H1 (cell line): ENCODE results near the gene DPM3. TPM values are rescaled to one million over a fixed set of nuclear protein-coding genes. Genes with fewer than 3 reads are reported as not detected.
A peak's percentile ranks its signal among the peaks of the same experiment; 100 is the strongest.

Experiments used
- CTCF ChIA-PET: fragments of 300-600 bp; sonication (Branson Sonifier 250); formaldehyde crosslinking; loops from one replicate; lab custom pipeline; 2021; ENCODE audit not compliant: partially characterized antibody; lab: Charles Lee
- POLR2A ChIA-PET: fragments of 300-600 bp; sonication (Branson Sonifier 250); formaldehyde crosslinking; loops from one replicate; lab custom pipeline; 2021; ENCODE audit warnings: inconsistent platforms; ENCODE audit not compliant: partially characterized antibody; lab: Charles Lee
- DNase-seq, 2 experiments: peaks; one replicate each; pipeline versions ENCODE4 v3.0.0 to v3.0.0-alpha.2; 2010 to 2022; ENCODE audit warnings: low spot score in 2 of 2, low read depth in 1 of 2, mixed read lengths in 1 of 2
- FAIRE-seq: peaks from 2 replicates; lab custom pipeline; 2011; peaks lifted over from hg19 to GRCh38; lab: Jason Lieb, UNC
- H2AFZ ChIP-seq: 2 replicates; pipeline ENCODE4 v1.8.1; 2012; ENCODE audit warnings: low read length, inconsistent platforms
- H2AK5ac ChIP-seq: 2 replicates; pipeline ENCODE4 v1.6.1; 2013; ENCODE audit warnings: low read depth, low read length
- H2BK120ac ChIP-seq: replicated peaks from 2 replicates; pipeline ENCODE3; 2013; ENCODE audit warnings: low read depth, low read length, inconsistent platforms
- H2BK12ac ChIP-seq: 2 replicates; pipeline ENCODE4 v1.6.1; 2013; ENCODE audit warnings: low read depth, low read length
- H2BK15ac ChIP-seq: 2 replicates; pipeline ENCODE4 v1.6.1; 2013; ENCODE audit warnings: low read length
- H2BK20ac ChIP-seq: 2 replicates; pipeline ENCODE4 v1.6.1; 2013; ENCODE audit warnings: low read length
- H2BK5ac ChIP-seq: 2 replicates; pipeline ENCODE4 v1.6.1; 2013; ENCODE audit warnings: low read depth, low read length
- H3K14ac ChIP-seq: 2 replicates; pipeline ENCODE4 v1.6.1; 2013; ENCODE audit warnings: inconsistent platforms; ENCODE audit not compliant: insufficient read length
- H3K18ac ChIP-seq: 2 replicates; pipeline ENCODE4 v1.6.1; 2013; ENCODE audit warnings: low read length; ENCODE audit errors: extremely low read depth
- H3K23ac ChIP-seq: 2 replicates; pipeline ENCODE4 v1.6.1; 2013; ENCODE audit warnings: inconsistent platforms; ENCODE audit not compliant: insufficient read length
- H3K23me2 ChIP-seq: 2 replicates; pipeline ENCODE4 v1.6.1; 2013; ENCODE audit warnings: low read depth, low read length
- H3K27ac ChIP-seq: 2 replicates; pipeline ENCODE4 v1.6.1; 2011; ENCODE audit warnings: low read depth, low read length, inconsistent platforms
- H3K27me3 ChIP-seq, 4 experiments: replicated peaks in 1 of 4; 1 replicate in 1 of 4; 2 replicates in 3 of 4; pipeline versions ENCODE4 v1.6.1 to v1.8.1; 2011 to 2013; ENCODE audit warnings: low read length in 3 of 4, mild to moderate bottlenecking in 3 of 4, inconsistent platforms in 2 of 4, mixed read lengths in 2 of 4, moderate library complexity in 1 of 4; ENCODE audit not compliant: control insufficient read depth in 3 of 4, insufficient read depth in 3 of 4; ENCODE audit errors: extremely low read depth in 1 of 4
- H3K36me3 ChIP-seq, 4 experiments: 2 replicates each; pipeline versions ENCODE4 v1.6.1 to v1.8.1; 2011 to 2013; ENCODE audit warnings: mild to moderate bottlenecking in 4 of 4, low read length in 3 of 4, moderate library complexity in 2 of 4, control low read depth in 1 of 4, inconsistent platforms in 1 of 4; ENCODE audit not compliant: insufficient read depth in 4 of 4, control insufficient read depth in 2 of 4
- H3K4ac ChIP-seq: replicated peaks from 2 replicates; pipeline ENCODE3; 2013; ENCODE audit warnings: low read length, low read depth, mixed read lengths, inconsistent platforms; ENCODE audit not compliant: insufficient read length
- H3K4me1 ChIP-seq, 4 experiments: replicated peaks in 1 of 4; 1 replicate in 1 of 4; 2 replicates in 3 of 4; pipeline versions ENCODE4 v1.6.1 to v1.8.1; 2011 to 2013; ENCODE audit warnings: low read length in 3 of 4, inconsistent platforms in 2 of 4, mixed read lengths in 1 of 4; ENCODE audit not compliant: insufficient read depth in 4 of 4, control insufficient read depth in 3 of 4
- H3K4me2 ChIP-seq, 2 experiments: 2 replicates each; pipeline versions ENCODE4 v1.6.1 to v1.8.1; 2011 to 2013; ENCODE audit warnings: low read depth in 2 of 2, low read length in 2 of 2, control low read depth in 1 of 2, inconsistent platforms in 1 of 2, mild to moderate bottlenecking in 1 of 2; ENCODE audit not compliant: insufficient read depth in 1 of 2
- H3K4me3 ChIP-seq, 4 experiments: fragments of 200-600, 300-600 bp in 1 of 4; sonication (generic), shearing (Covaris generic), sonication (Bioruptor Twin) in 1 of 4; 2 replicates each; pipeline versions ENCODE4 v1.5.1 to v1.8.1; 2011 to 2016; ENCODE audit warnings: low read length in 4 of 4, low read depth in 3 of 4, control low read depth in 2 of 4, inconsistent platforms in 2 of 4, mild to moderate bottlenecking in 2 of 4, mixed read lengths in 1 of 4, moderate library complexity in 1 of 4; ENCODE audit not compliant: insufficient read depth in 2 of 4; ENCODE audit errors: extremely low read depth in 1 of 4
- H3K56ac ChIP-seq: replicated peaks from 2 replicates; pipeline ENCODE3; 2013; ENCODE audit warnings: low read depth, mild to moderate bottlenecking, mixed read lengths, low read length, inconsistent platforms; ENCODE audit not compliant: insufficient read length
- H3K79me1 ChIP-seq: 2 replicates; pipeline ENCODE4 v1.6.1; 2013; ENCODE audit warnings: low read depth, low read length, control low read depth
- H3K79me2 ChIP-seq, 2 experiments: 2 replicates each; pipeline versions ENCODE4 v1.6.1 to v1.8.1; 2012 to 2013; ENCODE audit warnings: low read length in 2 of 2, mild to moderate bottlenecking in 2 of 2, inconsistent platforms in 1 of 2; ENCODE audit not compliant: insufficient read depth in 2 of 2, control insufficient read depth in 1 of 2
- H3K9ac ChIP-seq, 4 experiments: replicated peaks in 1 of 4; 1 replicate in 1 of 4; 2 replicates in 3 of 4; pipeline versions ENCODE4 v1.6.1 to v1.8.1; 2011 to 2013; ENCODE audit warnings: low read depth in 3 of 4, low read length in 3 of 4, control low read depth in 2 of 4, mild to moderate bottlenecking in 2 of 4, moderate library complexity in 2 of 4, inconsistent platforms in 1 of 4; ENCODE audit errors: extremely low read depth in 1 of 4
- H3K9me3 ChIP-seq, 2 experiments: 2 replicates each; pipeline versions ENCODE4 v1.6.1 to v1.8.1; 2012 to 2013; ENCODE audit warnings: mild to moderate bottlenecking in 2 of 2, moderate library complexity in 2 of 2, control low read depth in 1 of 2, inconsistent platforms in 1 of 2, low read depth in 1 of 2, low read length in 1 of 2, mixed read lengths in 1 of 2; ENCODE audit not compliant: insufficient read depth in 2 of 2
- H4K20me1 ChIP-seq, 2 experiments: replicated peaks in 1 of 2; 2 replicates each; pipeline versions ENCODE3 to v1.8.1; 2011 to 2013; ENCODE audit warnings: inconsistent platforms in 2 of 2, low read length in 2 of 2, mild to moderate bottlenecking in 1 of 2; ENCODE audit not compliant: insufficient read depth in 2 of 2, control insufficient read depth in 1 of 2
- H4K5ac ChIP-seq: 2 replicates; pipeline ENCODE4 v1.6.1; 2013; ENCODE audit warnings: low read length, low read depth, mixed read lengths, inconsistent platforms; ENCODE audit not compliant: insufficient read length
- H4K8ac ChIP-seq: 2 replicates; pipeline ENCODE4 v1.8.0; 2013; ENCODE audit warnings: mild to moderate bottlenecking, moderate library complexity, low read length, inconsistent platforms; ENCODE audit not compliant: insufficient read depth; ENCODE audit errors: extremely low read depth
- H4K91ac ChIP-seq: replicated peaks from 2 replicates; pipeline ENCODE3; 2013; ENCODE audit warnings: low read length, mixed read lengths, inconsistent platforms; ENCODE audit not compliant: insufficient read length
- BCL11A ChIP-seq, 2 experiments: IDR thresholded peaks; one replicate each; pipeline ENCODE4 v1.6.1; 2011; ENCODE audit warnings: low read depth in 2 of 2, low read length in 2 of 2, mild to moderate bottlenecking in 2 of 2
- CBX5 ChIP-seq: fragments of 300-800, 300-1000 bp; sonication (generic); IDR thresholded peaks from 2 replicates; pipeline ENCODE4 v1.7.1; 2016; ENCODE audit warnings: antibody characterized with exemption, low read length, low read depth
- CBX8 ChIP-seq: fragments of 300-800, 300-1000 bp; sonication (generic); IDR thresholded peaks from 2 replicates; pipeline ENCODE4 v1.7.1; 2016; ENCODE audit warnings: low read depth, low read length, borderline replicate concordance
- CEBPB ChIP-seq: IDR thresholded peaks from 2 replicates; pipeline ENCODE4 v1.6.1; 2012; ENCODE audit warnings: low read depth, low read length
- FOSL1 ChIP-seq: IDR thresholded peaks from 2 replicates; pipeline ENCODE4 v1.6.1; 2011; ENCODE audit warnings: mild to moderate bottlenecking, low read depth, low read length, moderate library complexity; ENCODE audit not compliant: insufficient read depth
- KDM1A ChIP-seq: fragments of 200-600, 300-600 bp; sonication (generic); IDR thresholded peaks from 2 replicates; pipeline ENCODE4 v1.7.1; 2016; ENCODE audit warnings: mild to moderate bottlenecking, low read length, borderline replicate concordance
- NANOG ChIP-seq: IDR thresholded peaks from 2 replicates; pipeline ENCODE4 v1.6.1; 2011; ENCODE audit warnings: low read length, low read depth, mild to moderate bottlenecking, inconsistent platforms; ENCODE audit not compliant: insufficient read depth, poor library complexity, severe bottlenecking
- SAP30 ChIP-seq: fragments of 300-600 bp; sonication (generic); IDR thresholded peaks from 2 replicates; pipeline ENCODE4 v1.7.1; 2012; ENCODE audit warnings: low read length, moderate library complexity, mild to moderate bottlenecking, inconsistent platforms; ENCODE audit not compliant: insufficient read depth, insufficient replicate concordance
- SIN3A ChIP-seq, 2 experiments: IDR thresholded peaks in 1 of 2; conservative IDR thresholded peaks in 1 of 2; 2 replicates each; pipeline ENCODE4 v1.6.1; 2011 to 2012; ENCODE audit warnings: low read length in 2 of 2, improper control_type of control experiment in 1 of 2, low read depth in 1 of 2, mild to moderate bottlenecking in 1 of 2
- SP1 ChIP-seq: IDR thresholded peaks from 2 replicates; pipeline ENCODE4 v1.6.1; 2011; ENCODE audit warnings: low read depth, low read length
- USF2 ChIP-seq: IDR thresholded peaks from 2 replicates; pipeline ENCODE4 v1.6.1; 2011; ENCODE audit warnings: low read length, improper control_type of control experiment
- WGBS, 2 experiments: shearing (Covaris generic) in 1 of 2; methylation state at CpG; one replicate each; pipeline versions ENCODE4 v1.1.6 to v1.1.7; 2013 to 2015; ENCODE audit warnings: low lambda C conversion rate in 2 of 2, mixed read lengths in 2 of 2, inconsistent platforms in 1 of 2, low coverage in 1 of 2, missing lambda C conversion rate in 1 of 2; ENCODE audit not compliant: insufficient replicate concordance in 2 of 2, insufficient coverage in 1 of 2, insufficient read length in 1 of 2; ENCODE audit errors: extremely low coverage in 1 of 2, missing lambda C conversion rate in 1 of 2; 5-methylcytosine and 5-hydroxymethylcytosine counted together
- polyA plus RNA-seq, 7 experiments: library from polyadenylated mRNA; depleted of rRNA in 3 of 7; stranded (reverse) in 5 of 7; unstranded in 2 of 7; fragments of >200 nt in 5 of 7; fragments of 200-250 nt in 2 of 7; gene quantifications; 1 replicate in 5 of 7; 2 replicates in 1 of 7; 4 replicates in 1 of 7; pipeline versions ENCODE4 v1.2.1 to v1.2.3, GENCODE V29; 2011 to 2013; ENCODE audit warnings: missing spikeins in 2 of 7, mixed read lengths in 2 of 7
- total RNA-seq: library from RNA; stranded (reverse); fragmentation: NEBNext Ultra II Directional; extraction: Animal tissue kit (Norgen Biotek cat#: 25700); gene quantifications from 2 replicates; pipeline ENCODE4 v1.2.1, GENCODE V29; 2021

Gene DPM3
- total and polyA plus RNA-seq, 2 of the 8 experiments (the other 6 are each of a cell fraction or from before 2014, with no cell fraction given) = 44.8 to 227 TPM

- no peak overlapping the region for H3K14ac ChIP-seq
- no peaks in the 10 kb centered on the region for H3K9me3 ChIP-seq
- H3K4me3 ChIP-seq = no peak overlapping the region
- H3K56ac ChIP-seq = no peak overlapping the region
- no peak overlapping the region for H4K8ac ChIP-seq
- WGBS, 2 experiments = 96% methylated on average over 7 of the region's 14 CpGs; no CpG with 5 or more reads in 1 of the 2 experiments
- no peak overlapping the region for H3K4me2 ChIP-seq
- no peaks in the 10 kb centered on the region for H3K79me1 ChIP-seq
- H3K36me3 ChIP-seq = peaks cover 0 to 10% (median 2%) of the 10 kb centered on the region in 4 experiments; a peak in 5 of 8 replicates
- H2AK5ac ChIP-seq = no peak overlapping the region
- POLR2A ChIA-PET = interaction anchor here (1.0 to 20.5 kb wide), 4 partner anchors 10 to 74 kb away, joined by 3 to 512 read pairs (median 35); partner anchors contain the start of genes KRTCAP2, MTX1, SCAMP3 and THBS3
- no peak overlapping the region for H3K18ac ChIP-seq
- H2BK120ac ChIP-seq = no peak overlapping the region
- FAIRE-seq (no peak), DNase-seq (no peak)
- no peak overlapping the region for H2AFZ ChIP-seq
- H2BK12ac ChIP-seq = 0 out of 2 replicates have a peak overlapping the region, but pooled peaks have one; percentile 9
- no peak overlapping the region for H4K5ac ChIP-seq
- no peaks in the 10 kb centered on the region for H4K20me1 ChIP-seq
- H4K91ac ChIP-seq = no peak overlapping the region
- no peak overlapping the region for H3K4ac ChIP-seq
- H3K27me3 ChIP-seq = no peaks in the 10 kb centered on the region
- H3K23ac ChIP-seq = no peak overlapping the region
- H3K9ac ChIP-seq = no peak overlapping the region
- H2BK5ac ChIP-seq = no peak overlapping the region; the same call in 1 of the 2 replicates
- peaks cover 3% of the 10 kb centered on the region; the same call in 1 of the 2 replicates for H3K23me2 ChIP-seq
- H3K79me2 ChIP-seq = no peaks in the 10 kb centered on the region
- CTCF ChIA-PET = interaction anchor here (0.8 to 6.1 kb wide), 3 partner anchors 11 to 66 kb away, joined by 3 to 38 read pairs (median 26); no protein-coding TSS in a partner anchor
- H2BK20ac ChIP-seq = no peak overlapping the region
- H2BK15ac ChIP-seq = no peak overlapping the region
- peaks cover 11 to 25% (median 17%) of the 10 kb centered on the region in 4 experiments for H3K4me1 ChIP-seq
- H3K27ac ChIP-seq = no peak overlapping the region
- TF ChIP-seq CEBPB (no peak), SIN3A (conservative IDR thresholded peaks at IDR 0.05 in 1 of 2, IDR thresholded peaks at IDR 0.05 in 1 of 2; ENCODE audit: low read depth in 1 of 2, low read length in 2 of 2) (no peak), BCL11A (IDR thresholded peaks at IDR 0.05; ENCODE audit: low read depth in 2 of 2, low read length in 2 of 2) (no peak), USF2 (no peak), FOSL1 (no peak), CBX8 (no peak), NANOG (no peak), SAP30 (no peak), SP1 (no peak), CBX5 (no peak), KDM1A (no peak)
These were observed 47.9 kb upstream of the DPM3 start for GRCh38 chr1:155188268-155188667.
